ENCODE data around the gene AOPEP. TPM values are rescaled to one million over a fixed set of nuclear protein-coding genes. Genes with fewer than 3 reads are reported as not detected.

The AOPEP gene
- total RNA-seq, 1 donor from 2014 or later, result 92.3 TPM

DNA sequence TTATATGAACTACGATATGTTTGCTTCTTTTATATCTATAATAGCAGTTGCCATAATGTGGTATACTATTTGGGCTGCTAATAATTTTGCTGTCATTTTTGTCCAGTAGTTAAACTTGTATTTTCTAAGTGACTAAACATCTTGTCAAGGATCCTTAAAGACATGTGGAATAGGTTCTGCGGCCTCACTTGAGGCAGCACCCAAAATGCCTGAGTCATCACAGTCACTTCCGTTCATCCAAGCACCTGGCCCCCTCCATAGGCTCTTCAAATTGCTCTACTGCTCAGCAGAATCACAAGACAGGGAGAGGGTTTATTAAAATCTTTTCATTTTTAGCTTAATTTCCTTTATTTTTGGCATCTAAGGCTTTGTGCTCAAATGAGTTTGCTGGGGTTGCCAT lies 259.1 kb downstream of the AOPEP start:
- H3K36me3 Mint-ChIP-seq (ENCODE audit: low read depth), result peaks cover 21% of the 10 kb centered on the region
- H3K4me1 Mint-ChIP-seq (ENCODE audit: low read depth), result no peaks in the 10 kb centered on the region
- no peak for DNase-seq (ENCODE audit: low spot score)
- H3K9me3 Mint-ChIP-seq (ENCODE audit: low read depth), result no peaks in the 10 kb centered on the region
- H3K4me3 Mint-ChIP-seq (ENCODE audit: unreplicated experiment), result no peak overlapping the region
- H3K27me3 Mint-ChIP-seq (ENCODE audit: low read depth), result no peaks in the 10 kb centered on the region
- TF ChIP-seq CTCF (IDR thresholded peaks at IDR 0.05), result no peak
- H3K27ac Mint-ChIP-seq (ENCODE audit: unreplicated experiment), result no peak overlapping the region

DNA sequence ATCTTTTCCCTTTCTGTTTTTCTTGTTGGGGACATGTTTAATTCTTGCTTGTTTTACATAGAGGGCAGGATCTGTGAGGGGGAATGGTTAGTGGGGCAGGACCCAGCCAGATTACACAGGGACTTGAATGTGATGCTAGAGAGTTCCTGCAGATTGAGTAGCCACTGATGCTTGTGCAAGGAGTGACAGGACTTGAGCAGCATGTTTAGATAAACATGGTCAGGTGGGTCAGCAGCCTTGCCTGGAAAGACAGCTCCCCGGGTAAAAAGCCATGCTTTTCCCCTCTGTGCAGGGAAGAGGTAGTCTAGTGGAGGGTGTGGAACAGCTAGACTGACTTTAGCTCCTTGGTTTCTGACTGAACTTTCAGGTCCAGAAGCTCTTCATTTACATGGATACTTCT lies 261.2 kb downstream of the AOPEP start:
- Mint-ChIP-seq H3K27me3 (ENCODE audit: low read depth) (no peaks in the 10 kb centered on the region), H3K9me3 (ENCODE audit: low read depth) (no peaks in the 10 kb centered on the region), H3K27ac (ENCODE audit: unreplicated experiment) (no peak overlapping the region), H3K4me1 (ENCODE audit: low read depth) (no peaks in the 10 kb centered on the region), H3K36me3 (ENCODE audit: low read depth) (peaks cover 24% of the 10 kb centered on the region), H3K4me3 (ENCODE audit: unreplicated experiment) (no peak overlapping the region)
- TF ChIP-seq CTCF (IDR thresholded peaks at IDR 0.05), result no peak
- no peak for DNase-seq (ENCODE audit: low spot score)

DNA sequence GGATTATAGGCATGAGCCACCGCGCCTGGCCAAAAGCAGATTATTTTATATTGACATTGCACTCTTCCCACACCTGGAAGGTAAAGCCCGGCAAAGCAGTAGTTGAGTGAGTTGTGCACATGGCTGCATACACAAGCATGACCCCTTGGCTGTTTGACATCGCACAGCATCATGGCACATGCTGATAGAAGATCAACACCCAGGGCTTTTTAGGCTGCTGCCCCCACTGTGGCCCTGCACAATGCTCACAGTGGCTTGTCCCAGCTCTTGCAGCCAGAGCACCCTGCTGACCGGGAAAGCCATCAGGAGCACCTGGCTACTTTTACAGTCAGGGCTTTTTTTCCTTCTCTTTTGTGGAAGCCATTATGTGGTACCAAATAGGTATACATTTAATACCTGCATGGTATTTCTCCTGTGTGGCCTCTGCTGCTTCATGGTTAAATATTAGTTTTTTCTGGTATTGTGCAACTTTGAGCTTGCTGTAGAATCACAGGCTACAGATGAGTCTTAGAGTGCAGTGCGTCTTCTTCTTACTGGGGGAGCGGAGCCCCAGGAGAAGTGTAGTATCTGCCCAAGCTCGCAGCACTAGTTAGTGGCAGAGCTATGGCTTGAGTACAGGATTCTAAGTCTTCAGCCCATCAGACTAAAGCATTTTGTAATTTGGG lies 264.5 kb downstream of the AOPEP start:
- H3K4me3 Mint-ChIP-seq (ENCODE audit: unreplicated experiment), result no peak overlapping the region
- DNase-seq (ENCODE audit: low spot score), result no peak
- no peak overlapping the region for H3K27ac Mint-ChIP-seq (ENCODE audit: unreplicated experiment)
- no peaks in the 10 kb centered on the region for H3K27me3 Mint-ChIP-seq (ENCODE audit: low read depth)
- TF ChIP-seq CTCF (IDR thresholded peaks at IDR 0.05), result no peak
- H3K9me3 Mint-ChIP-seq (ENCODE audit: low read depth), result no peaks in the 10 kb centered on the region
- H3K36me3 Mint-ChIP-seq (ENCODE audit: low read depth), result peaks cover 15% of the 10 kb centered on the region
- H3K4me1 Mint-ChIP-seq (ENCODE audit: low read depth), result peaks cover 16% of the 10 kb centered on the region

- DNase-seq (ENCODE audit: low spot score), result no peak
- no peaks in the 10 kb centered on the region for H3K27me3 Mint-ChIP-seq (ENCODE audit: low read depth)
- H3K27ac Mint-ChIP-seq (ENCODE audit: unreplicated experiment), result no peak overlapping the region
- no peaks in the 10 kb centered on the region for H3K9me3 Mint-ChIP-seq (ENCODE audit: low read depth)
- H3K36me3 Mint-ChIP-seq (ENCODE audit: low read depth), result peaks cover 12% of the 10 kb centered on the region
- no peak overlapping the region for H3K4me3 Mint-ChIP-seq (ENCODE audit: unreplicated experiment)
- TF ChIP-seq CTCF (IDR thresholded peaks at IDR 0.05), result no peak
- peaks cover 24% of the 10 kb centered on the region for H3K4me1 Mint-ChIP-seq (ENCODE audit: low read depth)
These were observed 265.7 kb downstream of the AOPEP start for GRCh38 chr9:94991961-94992907.

GRCh38 chr9:94993160-94993820 lies 266.8 kb downstream of the AOPEP start:
- no peak for TF ChIP-seq CTCF (IDR thresholded peaks at IDR 0.05)
- H3K27ac Mint-ChIP-seq (ENCODE audit: unreplicated experiment), result no peak overlapping the region
- peaks cover 24% of the 10 kb centered on the region for H3K4me1 Mint-ChIP-seq (ENCODE audit: low read depth)
- DNase-seq (ENCODE audit: low spot score), result no peak
- no peaks in the 10 kb centered on the region for H3K9me3 Mint-ChIP-seq (ENCODE audit: low read depth)
- H3K4me3 Mint-ChIP-seq (ENCODE audit: unreplicated experiment), result no peak overlapping the region
- H3K36me3 Mint-ChIP-seq (ENCODE audit: low read depth), result peaks cover 7% of the 10 kb centered on the region
- H3K27me3 Mint-ChIP-seq (ENCODE audit: low read depth), result no peaks in the 10 kb centered on the region
